Neural progenitor cell (in vitro differentiated cells): Measurements from ENCODE around the gene FOXI3.

Experiments
- CTCF ChIP-seq: fragments of 200-600 bp; sonication (generic); IDR thresholded peaks from 2 replicates; pipeline ENCODE4 v1.5.1; 2017; ENCODE audit warnings: antibody characterized with exemption, mild to moderate bottlenecking
- EZH2 ChIP-seq: fragments of 200-600 bp; sonication (generic); IDR thresholded peaks from 2 replicates; pipeline ENCODE4 v1.6.1; 2017; ENCODE audit warnings: antibody characterized with exemption, mild to moderate bottlenecking, moderate library complexity

- TF ChIP-seq CTCF = no peak
- no peak for TF ChIP-seq EZH2
Observed at GRCh38 chr2:88398180-88398579, 54.3 kb downstream of the FOXI3 start.
